Activated T-helper 1 cell treated with Interleukin-2 at 50 U/mL for 16 hours (primary cell): ENCODE data around the gene UBR7.
A peak's percentile ranks its signal among the peaks of the same experiment; 100 is the strongest.
"Not testable (repeated sequence)": the region's sequence is repeated elsewhere in the genome, so short reads cannot be mapped to it uniquely, and the experiment has no call there.

ENCODE experiments used
- DNase-seq: peaks from one replicate; pipeline ENCODE4 v3.0.0-alpha.2; 2020; ENCODE audit warnings: low read depth

Gene UBR7, protein sequence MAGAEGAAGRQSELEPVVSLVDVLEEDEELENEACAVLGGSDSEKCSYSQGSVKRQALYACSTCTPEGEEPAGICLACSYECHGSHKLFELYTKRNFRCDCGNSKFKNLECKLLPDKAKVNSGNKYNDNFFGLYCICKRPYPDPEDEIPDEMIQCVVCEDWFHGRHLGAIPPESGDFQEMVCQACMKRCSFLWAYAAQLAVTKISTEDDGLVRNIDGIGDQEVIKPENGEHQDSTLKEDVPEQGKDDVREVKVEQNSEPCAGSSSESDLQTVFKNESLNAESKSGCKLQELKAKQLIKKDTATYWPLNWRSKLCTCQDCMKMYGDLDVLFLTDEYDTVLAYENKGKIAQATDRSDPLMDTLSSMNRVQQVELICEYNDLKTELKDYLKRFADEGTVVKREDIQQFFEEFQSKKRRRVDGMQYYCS

DNA sequence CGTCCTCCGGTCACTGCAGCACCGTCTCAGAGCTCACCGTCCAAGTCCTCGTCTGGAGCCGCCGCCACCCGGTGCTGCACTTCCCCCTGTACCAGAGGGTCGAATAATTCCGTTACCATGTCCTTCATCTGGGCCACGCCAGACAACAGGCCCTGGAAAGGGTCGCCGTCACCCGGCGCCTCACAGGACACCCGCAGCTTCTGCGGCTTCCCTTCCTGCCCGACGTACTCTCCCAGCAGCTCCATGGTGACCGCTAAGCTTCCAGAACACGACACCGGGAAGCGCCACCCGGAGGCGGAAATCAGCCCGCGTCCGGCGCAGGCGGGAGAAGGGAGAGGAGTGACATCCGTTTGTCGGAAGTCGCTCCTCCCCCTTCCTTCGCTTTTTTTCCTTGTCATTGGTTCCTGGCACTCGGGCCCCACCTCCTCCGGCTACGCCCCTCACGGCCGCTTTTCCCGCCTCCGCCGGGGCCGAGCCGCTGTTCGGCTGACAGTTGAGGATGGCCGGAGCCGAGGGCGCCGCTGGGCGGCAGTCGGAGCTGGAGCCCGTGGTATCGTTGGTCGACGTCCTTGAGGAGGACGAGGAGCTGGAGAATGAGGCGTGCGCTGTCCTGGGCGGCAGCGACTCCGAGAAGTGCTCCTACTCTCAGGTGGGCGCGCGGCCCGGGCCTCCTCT lies at the start of gene UBR7, which contains the start of gene GON7:
UBR7 (plus strand) TSS at position 464 of the 675 bp plus-strand sequence; CDS start at position 500, 36 bp downstream.
GON7 (minus strand) TSS at position 273 of the 675 bp plus-strand sequence; CDS start at position 245, 28 bp downstream.
- peak; percentile 80 for DNase-seq

DNA sequence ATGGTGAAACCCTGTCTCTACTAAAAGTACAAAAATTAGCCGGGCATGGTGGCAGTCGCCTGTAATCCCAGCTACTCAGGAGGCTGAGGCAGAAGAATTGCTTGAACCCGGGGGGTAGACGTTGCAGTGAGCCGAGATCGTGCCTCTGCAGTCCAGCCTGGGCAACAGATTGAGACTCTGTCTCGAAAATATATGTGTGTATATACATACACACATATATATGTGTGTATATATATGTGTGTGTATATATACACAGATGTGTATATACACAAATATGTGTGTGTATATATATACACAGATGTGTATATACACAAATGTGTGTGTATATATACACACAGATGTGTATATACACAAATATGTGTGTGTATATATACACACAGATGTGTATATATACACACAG lies 48.7 kb upstream of the UBR7 start:
- DNase-seq, result not testable (repeated sequence)

DNA sequence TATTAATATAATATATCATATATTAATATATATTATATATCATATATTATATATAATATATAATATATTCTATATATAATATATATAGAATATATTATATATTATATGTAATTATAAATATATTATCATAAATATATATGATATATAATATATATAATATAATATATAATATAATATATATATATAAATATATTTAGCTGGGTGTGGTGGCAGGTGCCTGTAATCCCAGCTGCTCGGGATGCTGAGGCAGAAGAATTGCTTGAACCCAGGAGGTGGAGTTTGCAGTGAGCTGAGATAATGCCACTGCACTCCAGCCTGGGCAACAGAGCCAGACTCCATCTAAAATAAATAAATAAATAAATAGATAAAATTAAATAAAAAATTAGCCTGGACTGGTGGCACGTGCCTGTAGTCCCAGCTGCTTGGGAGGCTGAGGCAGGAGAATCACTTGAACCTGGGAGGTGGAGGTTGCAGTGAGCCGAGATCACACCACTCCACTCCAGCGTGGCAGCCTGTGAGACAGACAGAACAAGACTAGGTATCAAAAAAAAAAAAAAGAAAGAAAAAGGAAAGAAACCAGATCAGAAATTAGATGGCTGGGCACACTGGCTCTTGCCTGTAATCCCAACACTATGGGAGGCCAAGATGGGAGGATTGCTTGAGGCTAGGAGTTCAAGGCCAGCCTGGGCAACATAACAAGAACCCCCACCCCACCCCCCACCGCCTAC lies 47.3 kb upstream of the UBR7 start:
- DNase-seq, result not testable (repeated sequence)

DNA sequence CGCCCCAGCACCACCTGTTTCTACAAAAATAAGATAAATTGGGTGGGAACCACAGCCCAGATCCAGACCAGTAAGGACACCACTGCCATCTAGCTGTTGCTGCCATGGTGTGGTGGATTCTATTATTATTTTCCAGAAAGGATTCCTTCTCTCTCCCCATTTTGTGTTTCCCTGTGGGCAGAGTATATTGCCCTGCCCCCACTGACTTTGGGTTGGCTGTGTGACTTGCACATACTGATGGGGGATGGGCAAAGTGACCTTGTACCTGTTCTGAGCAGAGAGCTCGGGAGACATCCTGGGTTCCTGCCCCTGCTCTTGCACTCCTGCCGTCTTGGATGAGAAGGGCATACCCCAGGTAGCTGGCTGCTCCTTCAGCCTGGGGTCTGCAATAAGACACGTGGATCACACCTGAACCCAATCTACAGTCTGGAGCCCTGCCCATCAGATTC lies 46.7 kb upstream of the UBR7 start:
- DNase-seq, result no peak

DNA sequence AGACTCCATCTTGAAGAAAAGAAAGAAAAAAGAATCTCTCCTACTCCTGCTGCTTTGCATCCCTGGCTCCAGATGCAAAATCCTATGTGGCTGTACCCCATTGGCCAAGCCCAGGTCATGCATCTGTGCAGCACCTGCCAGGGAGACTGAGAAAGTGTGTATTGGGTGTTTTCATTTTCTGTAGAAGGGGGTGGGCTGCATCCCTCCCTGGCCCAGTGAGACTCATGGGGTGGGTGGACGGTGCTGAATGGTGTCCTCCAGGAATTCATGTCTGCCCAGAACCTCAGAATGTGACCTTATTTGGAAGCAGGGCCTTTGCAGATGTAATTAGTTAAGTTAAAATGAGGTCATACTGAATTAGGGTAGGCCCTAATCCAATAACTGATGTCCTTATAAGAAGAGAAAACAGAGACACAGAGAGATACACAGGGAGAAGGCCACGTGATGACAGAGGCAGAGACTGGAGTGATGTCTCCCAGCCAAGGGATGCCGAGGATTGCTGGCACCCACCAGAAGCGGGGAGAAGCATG lies 45.6 kb upstream of the UBR7 start:
- no peak for DNase-seq

DNA sequence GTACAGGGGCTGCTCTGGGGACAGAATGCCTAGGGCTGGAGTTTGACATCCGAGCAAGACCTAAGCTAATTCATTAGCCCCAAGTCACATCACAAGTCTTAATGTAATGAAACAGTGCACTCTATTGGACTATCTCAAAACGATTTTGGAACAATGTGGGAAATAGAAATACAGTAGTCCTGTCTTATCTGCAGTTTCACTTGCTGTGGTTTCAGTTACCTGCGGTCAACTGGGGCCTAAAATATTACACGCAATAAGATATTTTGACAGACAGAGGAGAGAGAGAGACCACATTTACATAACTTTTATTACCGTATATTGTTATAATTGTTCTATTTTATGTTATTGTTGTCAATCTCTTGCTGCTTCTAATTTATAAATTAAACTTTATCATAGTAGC lies 43.5 kb upstream of the UBR7 start:
- no peak for DNase-seq

DNA sequence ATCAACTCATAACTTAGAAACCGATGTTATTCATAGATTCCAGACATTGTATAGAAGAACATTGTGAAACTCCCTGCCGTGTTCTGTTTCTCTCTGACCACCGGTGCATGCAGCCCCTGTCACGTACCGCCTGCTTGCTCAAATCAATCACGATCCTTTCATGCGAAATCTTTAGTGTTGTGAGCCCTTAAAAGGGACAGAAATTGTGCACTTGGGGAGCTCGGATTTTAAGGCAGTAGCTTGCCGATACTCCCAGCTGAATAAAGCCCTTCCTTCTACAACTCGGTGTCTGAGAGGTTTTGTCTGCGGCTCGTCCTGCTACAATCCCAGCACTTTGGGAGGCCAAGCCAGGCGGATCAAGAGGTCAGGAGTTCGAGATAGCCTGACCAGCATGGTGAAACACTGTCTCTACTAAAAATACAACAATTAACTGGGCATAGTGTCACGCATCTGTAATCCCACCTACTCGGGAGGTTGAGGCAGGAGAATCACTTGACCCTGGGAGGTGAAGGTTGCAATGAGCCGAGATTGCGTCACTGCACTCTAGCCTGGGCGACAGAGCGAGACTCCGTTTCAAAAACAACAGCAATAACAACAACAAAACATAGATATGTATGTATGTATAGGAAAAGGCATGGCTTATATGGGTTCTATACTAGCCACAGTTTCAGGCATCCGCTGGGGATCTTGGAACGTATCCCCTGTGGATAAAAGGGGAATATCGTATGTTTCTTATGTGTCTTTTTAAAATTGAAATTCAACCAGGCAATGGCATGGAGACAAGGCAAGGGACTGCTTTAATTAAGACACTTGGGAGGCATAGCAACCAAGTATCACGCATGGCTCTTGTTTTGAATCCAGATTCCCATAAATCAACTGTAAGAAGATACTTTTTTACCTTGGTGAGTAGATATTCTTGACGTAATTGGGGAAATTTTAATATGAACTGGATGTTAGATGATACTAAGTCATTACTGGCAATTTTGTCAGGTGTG lies 41.5 kb upstream of the UBR7 start:
- DNase-seq, result not testable (repeated sequence)

DNA sequence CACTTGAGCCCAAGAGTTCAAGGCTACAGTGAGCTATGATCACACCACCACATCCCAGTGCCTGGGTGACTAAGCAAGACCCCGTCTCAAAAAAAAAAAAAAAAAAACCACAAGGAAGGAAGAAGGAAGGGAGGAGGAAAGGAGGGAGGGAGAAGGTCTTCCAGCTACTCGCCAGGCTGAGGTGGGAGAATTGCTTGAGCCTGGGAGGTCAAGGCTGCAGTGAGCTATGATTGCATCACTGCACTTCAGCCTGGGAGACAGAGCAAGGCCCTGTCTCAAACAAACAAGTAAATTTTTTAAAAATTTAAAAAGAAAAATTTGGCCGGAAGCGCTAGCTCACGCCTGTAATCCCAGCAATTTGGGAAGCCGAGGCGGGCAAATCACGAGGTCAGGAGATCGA lies 38.4 kb upstream of the UBR7 start:
- DNase-seq, result not testable (repeated sequence)

DNA sequence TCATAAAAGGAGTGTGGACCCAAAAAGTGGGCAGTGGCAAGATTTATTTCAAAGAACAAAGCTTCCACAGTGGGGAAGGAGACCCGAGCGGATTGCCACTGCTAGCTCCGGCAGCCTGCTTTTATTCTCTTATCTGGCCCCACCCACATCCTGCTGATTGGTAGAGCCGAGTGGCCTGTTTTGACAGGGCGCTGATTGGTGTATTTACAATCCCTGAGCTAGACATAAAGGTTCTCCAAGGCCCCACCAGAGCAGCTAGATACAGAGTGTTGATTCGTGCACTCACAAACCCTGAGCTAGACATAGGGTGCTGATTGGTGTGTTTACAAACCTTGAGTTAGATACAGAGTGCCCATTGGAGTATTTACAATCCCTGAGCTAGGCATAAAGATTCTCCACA lies 37.4 kb upstream of the UBR7 start:
- DNase-seq, result not testable (repeated sequence)

DNA sequence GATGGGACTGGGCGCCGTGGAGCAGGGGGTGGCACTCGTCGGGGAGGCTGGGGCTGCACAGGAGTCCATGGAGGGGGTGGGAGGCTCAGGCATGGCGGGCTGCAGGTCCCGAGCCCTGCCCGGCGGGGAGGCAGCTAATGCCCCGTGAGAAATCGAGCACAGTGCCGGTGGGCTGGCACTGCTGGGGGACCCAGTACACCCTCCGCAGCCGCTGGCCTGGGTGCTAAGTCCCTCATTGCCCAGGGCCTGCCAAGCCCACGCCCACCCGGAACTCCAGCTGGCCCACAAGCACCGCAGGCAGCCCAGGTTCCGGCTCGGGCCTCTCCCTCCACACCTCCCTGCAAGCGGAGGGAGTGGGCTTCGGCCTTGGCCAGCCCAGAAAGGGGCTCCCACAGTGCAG lies 36.9 kb upstream of the UBR7 start:
- not testable (repeated sequence) for DNase-seq

DNA sequence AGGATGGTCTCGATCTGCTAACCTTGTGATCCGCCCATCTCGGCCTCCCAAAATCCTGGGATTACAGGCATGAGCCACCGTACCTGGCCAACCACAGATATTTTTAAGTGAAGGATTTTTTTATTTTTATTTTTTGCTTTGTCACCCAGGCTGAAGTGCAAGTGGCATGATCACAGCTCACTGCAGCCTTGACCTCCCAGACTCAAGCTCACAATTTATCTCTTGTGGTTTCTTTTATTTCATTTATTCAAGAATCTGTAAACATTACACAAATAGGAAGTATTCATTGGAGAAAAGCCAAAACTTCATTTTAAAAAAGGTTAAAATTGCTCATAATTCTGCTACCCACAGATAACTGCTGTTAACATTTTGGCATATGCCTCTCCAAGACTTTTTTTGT lies 35.7 kb upstream of the UBR7 start:
- no peak for DNase-seq

DNA sequence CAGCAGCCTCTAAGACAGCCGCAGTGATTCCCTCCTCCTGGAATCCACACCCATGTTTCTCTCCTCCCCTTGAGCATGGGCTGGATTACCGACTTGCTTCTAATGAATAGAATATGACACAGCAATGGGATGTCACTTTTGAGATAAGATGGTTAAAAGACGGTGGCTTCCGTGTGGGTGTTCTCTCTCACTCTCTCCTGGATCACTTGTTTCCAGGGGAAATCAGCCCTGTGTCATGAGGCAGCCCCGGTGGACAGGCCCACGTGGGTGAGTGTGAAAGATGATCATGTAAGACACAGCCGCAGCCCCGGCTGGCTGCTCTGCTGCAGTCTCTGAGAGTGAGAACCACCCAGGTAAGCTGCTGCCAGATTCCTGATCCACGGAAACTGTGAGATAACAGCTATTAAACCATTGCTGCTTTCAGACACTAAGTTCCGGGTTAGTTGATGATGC lies 33.1 kb upstream of the UBR7 start:
- no peak for DNase-seq

DNA sequence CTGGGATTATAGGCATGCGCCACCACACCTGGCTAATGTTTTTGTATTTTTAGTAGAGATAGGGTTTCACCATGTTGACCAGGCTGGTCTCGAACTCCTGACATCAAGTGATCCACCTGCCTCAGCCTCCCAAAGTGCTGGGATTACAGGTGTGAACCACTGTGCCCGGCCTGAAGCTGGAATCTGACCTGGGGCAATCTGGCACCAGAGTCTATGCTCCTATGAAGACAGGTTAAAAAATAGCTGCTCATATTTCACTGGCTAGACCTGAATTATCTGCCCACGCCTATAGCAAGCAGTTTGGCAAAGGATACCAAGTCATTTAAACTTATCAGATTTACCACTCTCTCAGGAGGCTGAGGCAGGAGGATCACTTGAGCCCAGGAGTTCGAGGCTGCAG lies 32.3 kb upstream of the UBR7 start:
- DNase-seq, result not testable (repeated sequence)

DNA sequence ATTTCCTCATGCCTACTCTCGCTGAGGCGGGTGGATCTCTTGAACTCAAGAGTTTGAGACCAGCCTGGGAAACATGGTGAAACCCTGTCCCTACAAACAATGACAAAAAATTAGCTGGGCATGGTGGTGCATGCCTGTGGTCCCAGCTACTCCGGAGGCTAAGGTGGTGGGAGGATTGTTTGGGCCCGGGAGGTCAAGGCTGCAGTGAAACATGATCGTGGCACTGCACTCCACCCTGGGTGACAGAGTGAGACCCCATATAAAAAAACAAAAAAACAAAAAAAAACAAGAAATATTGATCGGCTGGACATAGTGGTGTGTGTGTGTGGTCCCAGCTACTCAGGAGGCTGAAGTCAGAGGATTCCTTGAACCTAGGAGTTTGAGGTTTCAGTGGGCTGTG lies 31.6 kb upstream of the UBR7 start:
- no peak for DNase-seq

DNA sequence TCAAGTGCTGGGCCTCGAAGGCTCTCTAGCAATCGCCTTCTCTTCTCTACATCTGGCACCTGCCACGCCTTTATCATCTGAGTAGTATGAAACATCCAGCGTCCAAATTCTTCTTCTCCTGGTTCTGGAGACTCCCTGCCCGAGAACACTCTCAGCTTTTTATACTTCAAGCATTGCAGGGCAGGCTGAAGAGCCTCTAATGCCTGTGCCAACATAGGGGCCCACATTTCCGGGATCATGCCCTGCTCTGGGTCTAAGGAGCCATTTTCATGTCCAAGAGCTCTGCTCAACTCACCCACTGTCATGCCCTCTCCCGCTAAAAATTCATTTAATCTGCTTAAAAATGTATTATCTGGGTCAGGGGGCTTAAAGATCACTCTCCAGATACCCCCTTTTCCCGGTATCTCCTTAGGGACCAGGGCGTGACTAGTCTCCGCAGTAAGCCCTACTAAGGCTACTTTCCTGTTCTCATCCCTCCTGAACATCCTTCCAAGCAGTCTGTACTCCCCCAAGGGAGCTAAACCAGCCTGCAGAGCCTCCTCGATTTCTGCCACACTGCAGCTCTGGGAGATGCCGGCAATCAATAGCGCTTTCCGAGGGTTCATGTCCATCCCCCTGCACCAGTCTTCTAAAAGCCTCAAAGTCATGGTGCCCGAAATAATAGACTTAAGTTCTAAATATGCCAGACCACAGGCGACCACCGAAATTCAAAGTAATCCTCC lies 23.3 kb upstream of the UBR7 start:
- no peak for DNase-seq

DNA sequence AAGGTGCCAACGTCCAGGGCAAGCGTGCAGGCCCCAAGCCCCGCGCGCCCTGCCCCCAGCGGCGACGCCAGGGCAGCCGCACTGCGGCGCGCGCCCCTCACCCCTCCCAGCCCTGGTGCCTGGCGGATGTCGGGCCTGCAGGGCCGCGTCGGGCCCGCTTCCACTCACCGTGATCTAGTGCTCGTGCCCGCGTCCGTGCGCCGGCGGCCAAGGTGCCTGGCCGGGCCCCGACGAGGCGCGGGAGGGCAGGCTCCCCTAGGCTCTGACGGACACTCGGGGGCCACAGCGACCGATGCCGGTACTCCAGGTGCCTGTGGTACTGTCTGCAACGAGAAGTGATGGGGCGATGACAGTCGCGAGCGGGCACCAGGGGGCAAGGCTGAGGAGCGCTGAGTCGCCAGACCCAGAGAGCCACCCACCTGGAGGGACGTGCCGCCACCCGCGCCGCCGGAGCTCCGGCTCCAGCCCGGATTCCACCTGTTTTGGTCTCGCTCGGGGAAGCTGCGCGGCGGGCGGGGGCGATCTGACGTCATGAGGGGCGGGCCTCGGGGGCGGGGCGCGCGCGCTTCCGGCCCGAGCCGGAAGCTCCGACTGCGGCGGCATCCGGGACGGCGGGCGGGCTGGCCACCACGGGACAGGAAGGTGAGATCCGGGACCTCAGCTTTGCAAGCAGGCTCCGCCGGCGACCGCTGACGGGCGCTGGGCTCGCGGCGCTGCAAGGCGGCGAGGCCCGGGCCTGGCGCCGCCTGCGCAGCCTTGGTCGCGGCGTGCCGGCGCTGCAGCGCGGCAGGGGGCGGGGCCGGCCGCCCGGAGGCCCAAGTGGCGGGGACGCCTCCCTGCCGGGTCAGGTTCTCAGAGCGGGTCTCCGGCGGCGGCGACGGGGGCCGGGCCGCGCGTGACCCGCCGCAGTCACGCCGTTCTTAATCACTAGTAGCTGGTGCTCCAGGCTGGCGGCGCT lies 22.4 kb upstream of the UBR7 start, which contains the start of the genes LYSET and MOAP1:
LYSET (plus strand) TSS at position 927 of the 958 bp plus-strand sequence. CDS start 89 bp downstream, outside the sequence.
MOAP1 (minus strand) TSS at position 507 of the 958 bp plus-strand sequence. CDS start 655 bp downstream, outside the sequence.
- peak; percentile 89 for DNase-seq

DNA sequence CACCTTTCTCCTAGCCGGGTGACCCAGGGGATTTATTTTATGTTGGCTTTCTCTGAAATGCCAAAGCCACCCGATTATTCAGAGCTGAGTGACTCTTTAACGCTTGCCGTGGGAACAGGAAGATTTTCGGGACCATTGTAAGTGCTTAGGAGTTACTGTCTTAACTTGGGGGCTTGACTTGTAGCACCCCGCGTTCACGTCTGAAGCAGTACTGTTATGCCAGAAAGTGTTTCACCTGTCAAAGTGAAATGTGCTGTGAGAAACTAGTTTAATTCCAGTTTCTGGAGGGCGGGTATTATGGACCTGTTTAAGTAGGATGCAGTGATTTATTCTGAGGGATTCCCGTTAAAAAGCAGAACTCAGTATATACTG lies 21.7 kb upstream of the UBR7 start:
- no peak for DNase-seq

DNA sequence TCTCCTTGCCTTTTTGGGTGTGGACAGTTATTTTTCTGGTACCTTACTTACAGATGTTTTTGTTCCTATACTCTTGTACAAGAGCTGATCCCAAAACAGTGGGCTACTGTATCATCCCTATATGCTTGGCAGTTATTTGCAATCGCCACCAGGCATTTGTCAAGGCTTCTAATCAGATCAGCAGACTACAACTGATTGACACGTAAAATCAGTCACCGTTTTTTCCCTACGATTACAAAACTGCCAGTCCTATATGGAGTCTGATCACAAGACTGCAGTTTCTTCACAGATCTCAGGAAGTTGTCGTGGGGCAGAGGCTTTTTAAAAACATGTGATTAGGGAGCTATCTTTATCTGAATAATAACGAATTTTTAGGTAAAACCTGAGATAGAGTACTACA lies 20.6 kb upstream of the UBR7 start:
- DNase-seq, result no peak

DNA sequence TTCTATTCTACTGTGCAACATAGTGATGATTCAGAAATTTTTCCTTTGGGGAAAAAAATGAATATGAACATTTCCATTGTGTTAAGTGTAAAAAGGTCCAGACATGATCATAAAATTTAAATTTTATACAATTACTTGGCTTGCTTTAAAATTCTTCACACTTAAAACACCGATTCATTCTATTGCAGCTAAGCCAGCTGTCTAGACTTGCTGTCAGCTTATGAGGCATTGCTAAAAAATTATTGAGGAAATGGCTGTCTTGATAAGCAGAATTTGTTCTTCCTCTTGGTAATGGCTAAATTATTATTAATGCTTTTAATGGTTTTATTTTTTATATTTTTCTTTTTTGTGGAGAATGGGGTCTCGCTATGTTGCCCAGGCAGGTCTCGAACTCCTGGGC lies 20.1 kb upstream of the UBR7 start:
- no peak for DNase-seq
